ENCODE data around the gene SLC43A1. TPM values are rescaled to one million over a fixed set of nuclear protein-coding genes. Genes with fewer than 3 reads are reported as not detected.

Gene SLC43A1
- total and polyA plus RNA-seq, 2 experiments from 2014 or later, result 19.6 to 49.7 TPM

GRCh38 chr11:57551941-57552340, 36.4 kb upstream of the SLC43A1 start:
- no peaks in the 10 kb centered on the region for H3K27me3 ChIP-seq (ENCODE audit: insufficient read depth)
- Mint-ChIP-seq H3K27ac (no peak overlapping the region), H3K36me3 (ENCODE audit: low read depth) (peaks cover 66% of the 10 kb centered on the region), H3K27me3 (ENCODE audit: insufficient read depth, low read depth, poor library complexity) (peaks cover 5% of the 10 kb centered on the region), H3K4me3 (no peak overlapping the region), H3K9me3 (no peaks in the 10 kb centered on the region), H3K4me1 (peaks cover 11% of the 10 kb centered on the region; the same call in 1 of the 3 replicates)
- no peak for TF ChIP-seq EZH2 (IDR thresholded peaks at IDR 0.05; ENCODE audit: low read depth, unreplicated experiment)
- no peak for TF ChIP-seq ZNF114 (CRISPR knock-in tag; IDR thresholded peaks at IDR 0.05)
- no peak for TF ChIP-seq POLR2AphosphoS5 (IDR thresholded peaks at IDR 0.05; ENCODE audit: low read depth)
- H3K4me2 ChIP-seq, result no peak overlapping the region
- H3K9me2 ChIP-seq (ENCODE audit: insufficient read depth), result no peaks in the 10 kb centered on the region
- H3K27ac ChIP-seq (ENCODE audit: low read depth), result no peak overlapping the region
- H4K20me1 ChIP-seq (replicated peaks; ENCODE audit: insufficient read depth), result no peaks in the 10 kb centered on the region
- DNase-seq (ENCODE audit: low spot score) (no peak), ATAC-seq (no peak)
- H2AFZ ChIP-seq, result no peak overlapping the region
- no peaks in the 10 kb centered on the region for H3F3A ChIP-seq (replicated peaks; ENCODE audit: low read depth)
- H3K4me3 ChIP-seq, result no peak overlapping the region
- no peaks in the 10 kb centered on the region; the same call in 1 of the 2 replicates for H3K36me3 ChIP-seq (ENCODE audit: insufficient read depth)
- H3K79me2 ChIP-seq (replicated peaks; ENCODE audit: insufficient read depth), result no peaks in the 10 kb centered on the region
- H3K4me1 ChIP-seq (ENCODE audit: insufficient read depth), result no peaks in the 10 kb centered on the region

- Histone ChIP-seq H3K4me2 (no peak overlapping the region), H3K27me3 (ENCODE audit: insufficient read depth) (no peaks in the 10 kb centered on the region), H3K4me1 (ENCODE audit: insufficient read depth) (no peaks in the 10 kb centered on the region), H3K36me3 (ENCODE audit: insufficient read depth) (no peaks in the 10 kb centered on the region; the same call in 1 of the 2 replicates), H3K4me3 (no peak overlapping the region), H4K20me1 (replicated peaks; ENCODE audit: insufficient read depth) (no peaks in the 10 kb centered on the region), H3K79me2 (replicated peaks; ENCODE audit: insufficient read depth) (no peaks in the 10 kb centered on the region), H2AFZ (no peak overlapping the region), H3K9me2 (ENCODE audit: insufficient read depth) (no peaks in the 10 kb centered on the region), H3F3A (replicated peaks; ENCODE audit: low read depth) (no peaks in the 10 kb centered on the region), H3K27ac (ENCODE audit: low read depth) (no peak overlapping the region)
- Mint-ChIP-seq H3K9me3 (no peaks in the 10 kb centered on the region), H3K27me3 (ENCODE audit: insufficient read depth, low read depth, poor library complexity) (peaks cover 9% of the 10 kb centered on the region), H3K36me3 (ENCODE audit: low read depth) (peaks cover 51% of the 10 kb centered on the region), H3K4me3 (no peak overlapping the region), H3K4me1 (0 out of 3 replicates have a peak, but pooled peaks cover 4% of the 10 kb centered on the region), H3K27ac (no peak overlapping the region)
- ATAC-seq (no peak), DNase-seq (ENCODE audit: low spot score) (no peak)
- no peak for TF ChIP-seq STAT1 (IDR thresholded peaks at IDR 0.05; ENCODE audit: unreplicated experiment)
These were observed 34.5 kb upstream of the SLC43A1 start for GRCh38 chr11:57549983-57550382.

GRCh38 chr11:57547854-57548377, 32.4 kb upstream of the SLC43A1 start:
- Mint-ChIP-seq H3K4me3 (no peak overlapping the region), H3K4me1 (peaks cover 13% of the 10 kb centered on the region), H3K9me3 (no peaks in the 10 kb centered on the region; the same call in 1 of the 3 replicates), H3K27me3 (ENCODE audit: insufficient read depth, low read depth, poor library complexity) (peaks cover 13% of the 10 kb centered on the region), H3K36me3 (ENCODE audit: low read depth) (peaks cover 36% of the 10 kb centered on the region), H3K27ac (no peak overlapping the region)
- peaks cover 11% of the 10 kb centered on the region; the same call in 1 of the 2 replicates for H3K4me1 ChIP-seq (ENCODE audit: insufficient read depth)
- no peak for DNase-seq (ENCODE audit: low spot score)
- H3K79me2 ChIP-seq (replicated peaks; ENCODE audit: insufficient read depth), result no peaks in the 10 kb centered on the region
- H3K36me3 ChIP-seq (ENCODE audit: insufficient read depth), result no peaks in the 10 kb centered on the region
- H3K9me2 ChIP-seq (ENCODE audit: insufficient read depth), result no peaks in the 10 kb centered on the region
- H2AFZ ChIP-seq, result no peak overlapping the region
- ATAC-seq, result no peak
- no peak overlapping the region for H3K4me2 ChIP-seq
- H3F3A ChIP-seq (replicated peaks; ENCODE audit: low read depth), result no peaks in the 10 kb centered on the region
- no peaks in the 10 kb centered on the region for H3K27me3 ChIP-seq (ENCODE audit: insufficient read depth)
- H4K20me1 ChIP-seq (replicated peaks; ENCODE audit: insufficient read depth), result no peaks in the 10 kb centered on the region
- no peak overlapping the region for H3K27ac ChIP-seq (ENCODE audit: low read depth)
- H3K4me3 ChIP-seq, result no peak overlapping the region
- TF ChIP-seq REST (IDR thresholded peaks at IDR 0.05; ENCODE audit: unreplicated experiment) (no peak), STAT1 (IDR thresholded peaks at IDR 0.05; ENCODE audit: unreplicated experiment) (no peak), ETS1 (IDR thresholded peaks at IDR 0.05) (no peak), ZNF114 (CRISPR knock-in tag; IDR thresholded peaks at IDR 0.05) (no peak), CTCF (conservative IDR thresholded peaks at IDR 0.05; ENCODE audit: low read depth in 2 of 2) (no peak), POLR2AphosphoS5 (IDR thresholded peaks at IDR 0.05; ENCODE audit: low read depth) (no peak), ZNF331 (CRISPR knock-in tag; IDR thresholded peaks at IDR 0.05; ENCODE audit: low read depth) (no peak), EZH2 (IDR thresholded peaks at IDR 0.05; ENCODE audit: low read depth, unreplicated experiment) (no peak), EZH2phosphoT487 (IDR thresholded peaks at IDR 0.05; ENCODE audit: unreplicated experiment) (no peak), NANOG (IDR thresholded peaks at IDR 0.05; ENCODE audit: borderline replicate concordance) (no peak), JUNB (IDR thresholded peaks at IDR 0.05; ENCODE audit: unreplicated experiment) (no peak), CREB1 (CRISPR knock-in tag; IDR thresholded peaks at IDR 0.05; ENCODE audit: low read depth) (no peak)
